ENCODE measurements around the gene APOL6. TPM values are rescaled to one million over a fixed set of nuclear protein-coding genes. Genes with fewer than 3 reads are reported as not detected.

APOL6 gene
- total RNA-seq, 2 donors from 2014 or later, result 6.0 to 7.9 TPM

GRCh38 chr22:35651085-35651484, 2.8 kb downstream of the APOL6 start:
- Histone ChIP-seq H3K4me1 (peaks cover 13% of the 10 kb centered on the region), H3K27ac (no peak overlapping the region), H3K4me3 (no peak overlapping the region), H3K27me3 (no peaks in the 10 kb centered on the region), H3K36me3 (replicated peaks in 1 of 2; ENCODE audit: insufficient read depth in 1 of 2, low read depth in 2 of 2) (no peaks in the 10 kb centered on the region), H3K9me3 (no peaks in the 10 kb centered on the region)
- intact Hi-C loops (cut with DNase I), result no loop called here
- no peak for ATAC-seq
- no peak for DNase-seq
- TF ChIP-seq CTCF (IDR thresholded peaks at IDR 0.05) (no peak), POLR2A (IDR thresholded peaks at IDR 0.05) (no peak)
- 96 to 97% methylated on average over 7 of the region's 7 CpGs for WGBS, 2 donors

GRCh38 chr22:35653824-35654223, 5.6 kb downstream of the APOL6 start:
- no peak for ATAC-seq
- peaks cover 10% of the 10 kb centered on the region for H3K4me1 ChIP-seq
- H3K4me3 ChIP-seq, result no peak overlapping the region
- H3K9me3 ChIP-seq, result no peaks in the 10 kb centered on the region
- intact Hi-C loops (cut with DNase I), result no loop called here
- TF ChIP-seq CTCF (IDR thresholded peaks at IDR 0.05) (no peak), POLR2A (IDR thresholded peaks at IDR 0.05) (no peak)
- H3K27me3 ChIP-seq, result no peaks in the 10 kb centered on the region
- 87 to 93% methylated on average over 1 of the region's 1 CpG for WGBS, 2 donors
- peaks cover 0 to 4% of the 10 kb centered on the region in 2 donors for H3K36me3 ChIP-seq (replicated peaks in 1 of 2; ENCODE audit: insufficient read depth in 1 of 2, low read depth in 2 of 2)
- no peak for DNase-seq
- H3K27ac ChIP-seq, result no peak overlapping the region

- DNase-seq (no peak), ATAC-seq (no peak)
- Histone ChIP-seq H3K4me3 (no peak overlapping the region), H3K4me1 (no peaks in the 10 kb centered on the region), H3K36me3 (replicated peaks in 1 of 2; ENCODE audit: insufficient read depth in 1 of 2, low read depth in 2 of 2) (peaks cover 0 to 7% of the 10 kb centered on the region in 2 donors), H3K27ac (no peak overlapping the region), H3K9me3 (no peaks in the 10 kb centered on the region), H3K27me3 (no peaks in the 10 kb centered on the region)
- 75 to 84% methylated on average over 5 of the region's 5 CpGs for WGBS, 2 donors
- no peak for TF ChIP-seq POLR2A (IDR thresholded peaks at IDR 0.05)
- no peak for TF ChIP-seq CTCF (IDR thresholded peaks at IDR 0.05)
- intact Hi-C loops (cut with DNase I), result no loop called here
Observed at GRCh38 chr22:35656284-35656752, 8.1 kb downstream of the APOL6 start.

GRCh38 chr22:35657571-35658312, 9.5 kb downstream of the APOL6 start:
- no peaks in the 10 kb centered on the region for H3K4me1 ChIP-seq
- ATAC-seq, result no peak
- no peaks in the 10 kb centered on the region for H3K27me3 ChIP-seq
- DNase-seq, result no peak
- H3K27ac ChIP-seq, result no peak overlapping the region
- H3K36me3 ChIP-seq (replicated peaks in 1 of 2; ENCODE audit: insufficient read depth in 1 of 2, low read depth in 2 of 2), result peaks cover 0 to 7% of the 10 kb centered on the region in 2 donors
- no peak for TF ChIP-seq CTCF (IDR thresholded peaks at IDR 0.05)
- no peak for TF ChIP-seq POLR2A (IDR thresholded peaks at IDR 0.05)
- no peaks in the 10 kb centered on the region for H3K9me3 ChIP-seq
- no peak overlapping the region for H3K4me3 ChIP-seq
- intact Hi-C loops (cut with DNase I), result no loop called here
- 61 to 69% methylated on average over 5 of the region's 5 CpGs for WGBS, 2 donors

Data from body of pancreas (tissue), 4 donors.